Lung (tissue), 12 donors: ENCODE results near the gene SMIM5. TPM values are rescaled to one million over a fixed set of nuclear protein-coding genes. Genes with fewer than 3 reads are reported as not detected.

ENCODE experiments used
- ATAC-seq: fragments of 200-7000 bp; cut with Tn5 transposase; one replicate; pipeline ENCODE4 v1.9.1; 2020; ENCODE audit warnings: moderate number of reproducible peaks; ENCODE audit not compliant: insufficient read depth, low FRiP score
- DNase-seq, 3 donors: peaks; one replicate each; pipeline ENCODE4 v3.0.0-alpha.2; 2013 to 2017
- H3K27ac ChIP-seq, 2 donors: one replicate each; pipeline ENCODE4 v1.5.1; 2013; ENCODE audit warnings: mild to moderate bottlenecking in 2 of 2, moderate library complexity in 2 of 2, control low read depth in 1 of 2, inconsistent platforms in 1 of 2, low read depth in 1 of 2, low read length in 1 of 2
- H3K27me3 ChIP-seq, 3 donors: one replicate each; pipeline ENCODE4 v1.5.1; 2013; ENCODE audit warnings: low read length in 2 of 3; ENCODE audit not compliant: control insufficient read depth in 3 of 3, insufficient read depth in 3 of 3
- H3K36me3 ChIP-seq, 4 donors: one replicate each; pipeline ENCODE4 v1.5.1; 2013; ENCODE audit warnings: low read length in 4 of 4, mild to moderate bottlenecking in 1 of 4, moderate library complexity in 1 of 4; ENCODE audit not compliant: control insufficient read depth in 4 of 4, insufficient read depth in 4 of 4
- H3K4me1 ChIP-seq, 5 donors: one replicate each; pipeline ENCODE4 v1.5.1; 2013; ENCODE audit warnings: low read length in 5 of 5, mild to moderate bottlenecking in 2 of 5, moderate library complexity in 1 of 5; ENCODE audit not compliant: control insufficient read depth in 5 of 5, insufficient read depth in 5 of 5
- H3K4me3 ChIP-seq: one replicate; pipeline ENCODE4 v1.5.1; 2013; ENCODE audit warnings: mild to moderate bottlenecking, control low read depth, moderate library complexity
- H3K9ac ChIP-seq, 2 donors: one replicate each; pipeline ENCODE4 v1.5.1; 2013; ENCODE audit warnings: low read length in 2 of 2, control low read depth in 1 of 2; ENCODE audit not compliant: insufficient read depth in 1 of 2
- H3K9me3 ChIP-seq, 4 donors: one replicate each; pipeline ENCODE4 v1.5.1; 2013; ENCODE audit warnings: low read length in 3 of 4, mild to moderate bottlenecking in 1 of 4, moderate library complexity in 1 of 4; ENCODE audit not compliant: control insufficient read depth in 4 of 4, insufficient read depth in 3 of 4
- WGBS, 2 donors: extraction: QIAGEN DNeasy Blood & Tissue Kit; methylation state at CpG; one replicate each; pipeline ENCODE4 v1.1.7; 2013; 5-methylcytosine and 5-hydroxymethylcytosine counted together
- polyA plus RNA-seq, 2 donors: library from polyadenylated mRNA; stranded (reverse); fragments of 200-250 nt; gene quantifications; one replicate each; pipeline ENCODE4 v1.2.1, GENCODE V29; 2013
- total RNA-seq, 2 donors: library from RNA; depleted of rRNA in 1 of 2; stranded (reverse); fragments of >200 nt in 1 of 2; gene quantifications; one replicate each; pipeline ENCODE4 v1.2.1, GENCODE V29; 2014 to 2021
- TF ChIP-seq, protein P1 (sequence below): IDR thresholded peaks from 2 replicates; pipeline ENCODE4 v1.5.1; 2012; ENCODE audit warnings: mild to moderate bottlenecking; ENCODE audit errors: control extremely low read depth, extremely low read depth
- donor health status: control.
- donor health status: control.
- donor health status: Bipolar disorder and iron deficiency.
- donor health status: healthy.
- donor health status: DM: yes; HTN: yes; CAD: no.

Gene SMIM5
- total and polyA plus RNA-seq, 4 donors: 2.2 to 7.5 (median 3.9) TPM

- peaks cover 0 to 32% (median 0%) of the 10 kb centered on the region in 5 donors for H3K4me1 ChIP-seq
- ATAC-seq (no peak), DNase-seq (no peak)
- H3K4me3 ChIP-seq: no peak overlapping the region
- TF ChIP-seq, protein P1, sequence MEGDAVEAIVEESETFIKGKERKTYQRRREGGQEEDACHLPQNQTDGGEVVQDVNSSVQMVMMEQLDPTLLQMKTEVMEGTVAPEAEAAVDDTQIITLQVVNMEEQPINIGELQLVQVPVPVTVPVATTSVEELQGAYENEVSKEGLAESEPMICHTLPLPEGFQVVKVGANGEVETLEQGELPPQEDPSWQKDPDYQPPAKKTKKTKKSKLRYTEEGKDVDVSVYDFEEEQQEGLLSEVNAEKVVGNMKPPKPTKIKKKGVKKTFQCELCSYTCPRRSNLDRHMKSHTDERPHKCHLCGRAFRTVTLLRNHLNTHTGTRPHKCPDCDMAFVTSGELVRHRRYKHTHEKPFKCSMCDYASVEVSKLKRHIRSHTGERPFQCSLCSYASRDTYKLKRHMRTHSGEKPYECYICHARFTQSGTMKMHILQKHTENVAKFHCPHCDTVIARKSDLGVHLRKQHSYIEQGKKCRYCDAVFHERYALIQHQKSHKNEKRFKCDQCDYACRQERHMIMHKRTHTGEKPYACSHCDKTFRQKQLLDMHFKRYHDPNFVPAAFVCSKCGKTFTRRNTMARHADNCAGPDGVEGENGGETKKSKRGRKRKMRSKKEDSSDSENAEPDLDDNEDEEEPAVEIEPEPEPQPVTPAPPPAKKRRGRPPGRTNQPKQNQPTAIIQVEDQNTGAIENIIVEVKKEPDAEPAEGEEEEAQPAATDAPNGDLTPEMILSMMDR: no peak
- peak overlapping the region; percentile 8 to 79 for H3K27ac ChIP-seq
- H3K36me3 ChIP-seq: peaks cover 1 to 13% (median 7%) of the 10 kb centered on the region in 4 donors
- H3K27me3 ChIP-seq: no peaks in the 10 kb centered on the region
- H3K9me3 ChIP-seq: no peaks in the 10 kb centered on the region
- WGBS, 2 donors: 76 to 88% methylated on average over 4 of the region's 4 CpGs
- H3K9ac ChIP-seq: no peak overlapping the region
Observed at GRCh38 chr17:75683583-75683982, 50.3 kb downstream of the SMIM5 start.

GRCh38 chr17:75684249-75684648 is 51.0 kb downstream of the SMIM5 start:
- no peak overlapping the region for H3K9ac ChIP-seq
- ATAC-seq: no peak

DNA sequence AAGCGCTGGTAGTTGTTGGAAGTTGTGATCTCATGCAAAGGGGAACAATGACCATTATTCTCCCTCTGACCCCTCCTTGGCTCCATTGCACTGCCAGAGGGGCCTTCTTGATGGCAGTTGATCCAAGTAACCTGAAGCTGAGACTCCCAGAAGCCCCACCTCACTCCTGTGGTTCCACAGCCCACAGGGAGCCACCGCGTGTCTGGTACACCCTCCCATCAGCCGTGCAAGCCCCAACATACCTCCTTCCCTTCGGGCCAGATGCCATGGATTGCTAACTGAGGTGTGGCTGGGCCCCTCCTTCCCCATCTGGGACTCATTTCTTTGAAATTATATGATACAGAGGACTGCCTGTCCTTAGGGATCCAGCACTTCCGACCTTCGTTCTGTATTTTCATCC is 51.7 kb downstream of the SMIM5 start:
- no peak overlapping the region for H3K4me3 ChIP-seq
- TF ChIP-seq, protein P1: no peak
- peaks cover 0 to 8% (median 5%) of the 10 kb centered on the region in 4 donors for H3K36me3 ChIP-seq
- peak overlapping the region; percentile 23 to 79 for H3K27ac ChIP-seq
- H3K9me3 ChIP-seq: no peaks in the 10 kb centered on the region
- 69 to 73% methylated on average over 7 of the region's 7 CpGs for WGBS, 2 donors
- H3K4me1 ChIP-seq: peaks cover 0 to 38% (median 0%) of the 10 kb centered on the region in 5 donors
- H3K27me3 ChIP-seq: no peaks in the 10 kb centered on the region
- H3K9ac ChIP-seq: no peak overlapping the region
- ATAC-seq: no peak
- DNase-seq: no peak

More at GRCh38 chr17:75684249-75684648, 51.0 kb downstream of the SMIM5 start:
- TF ChIP-seq, protein P1: no peak
- Histone ChIP-seq H3K9me3 (no peaks in the 10 kb centered on the region), H3K27me3 (no peaks in the 10 kb centered on the region), H3K27ac (peak overlapping the region; percentile 23 to 79), H3K4me1 (peaks cover 0 to 36% (median 0%) of the 10 kb centered on the region in 5 donors), H3K36me3 (peaks cover 0 to 10% (median 7%) of the 10 kb centered on the region in 4 donors), H3K4me3 (no peak overlapping the region)
- no peak for DNase-seq
- 97 to 98% methylated on average over 5 of the region's 5 CpGs for WGBS, 2 donors

DNA sequence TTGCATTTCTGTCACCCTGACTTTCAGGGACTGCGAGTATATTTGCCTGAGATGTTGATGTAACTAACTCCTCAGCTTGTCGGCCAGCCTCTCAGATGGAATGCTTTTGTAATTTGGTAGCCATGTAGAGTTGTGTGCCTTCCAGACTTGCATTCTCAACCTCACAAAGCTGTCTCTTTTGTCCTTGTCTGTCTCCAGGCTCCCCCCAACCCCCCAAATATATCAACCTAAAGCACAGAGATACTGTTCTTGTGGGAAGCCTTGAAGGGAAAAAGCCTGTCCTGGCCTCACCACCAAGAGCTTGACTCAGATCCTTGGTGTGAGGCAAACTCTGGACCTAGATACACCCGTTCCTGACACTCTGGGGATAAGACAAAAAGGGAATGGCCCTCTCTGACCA is 52.3 kb downstream of the SMIM5 start:
- Histone ChIP-seq H3K4me3 (no peak overlapping the region), H3K27me3 (no peaks in the 10 kb centered on the region), H3K27ac (peak overlapping the region; percentile 60 to 79), H3K9me3 (no peaks in the 10 kb centered on the region), H3K9ac (no peak overlapping the region), H3K4me1 (peaks cover 0 to 37% (median 0%) of the 10 kb centered on the region in 5 donors), H3K36me3 (peaks cover 0 to 11% (median 5%) of the 10 kb centered on the region in 4 donors)
- no peak for ATAC-seq
- DNase-seq: no peak
- TF ChIP-seq, protein P1: no peak
- 65 to 81% methylated on average over 3 of the region's 3 CpGs for WGBS, 2 donors
